ENCODE data around the gene ATG16L2.

DNA sequence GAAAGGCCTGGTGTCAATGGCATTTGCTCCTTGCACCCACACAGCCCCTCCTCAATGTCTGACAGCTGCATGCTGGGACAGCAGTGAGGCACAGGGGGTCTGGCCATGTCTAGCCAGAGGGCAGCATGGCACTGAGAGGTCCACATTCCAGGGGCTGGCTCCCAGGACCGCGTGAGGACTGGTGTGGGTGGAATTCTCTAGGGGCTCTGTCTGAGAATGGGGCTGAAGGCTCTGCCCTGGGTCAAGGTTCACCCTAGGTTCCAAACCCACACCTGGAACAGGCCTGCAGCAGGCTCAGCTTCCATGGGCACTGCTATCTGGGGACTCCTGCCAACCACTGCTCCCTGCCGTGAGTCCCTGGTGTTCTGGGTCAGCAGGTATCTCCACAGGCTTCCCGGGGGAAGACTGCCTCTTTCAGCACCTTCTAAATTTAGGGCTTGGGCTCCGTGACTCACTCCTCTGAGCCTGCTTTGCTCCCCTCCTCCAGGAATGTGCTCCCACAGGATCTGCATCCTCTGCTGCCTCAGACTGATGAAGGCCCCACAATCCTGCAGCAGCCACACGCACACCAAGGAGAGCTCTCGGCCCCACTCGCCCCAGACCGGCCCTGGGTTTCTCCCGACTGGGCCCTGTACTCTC, 24.6 kb upstream of the ATG16L2 start:
- TF ChIP-seq GATA2 (IDR thresholded peaks at IDR 0.05; ENCODE audit: low read depth, low read length) (no peak), GATA3 (IDR thresholded peaks at IDR 0.05; ENCODE audit: low read depth, low read length) (no peak)

Measured in SH-SY5Y (cell line).